Astrocyte (in vitro differentiated cells and primary cell): Measurements from ENCODE around the gene MB. TPM values are rescaled to one million over a fixed set of nuclear protein-coding genes. Genes with fewer than 3 reads are reported as not detected.

Source experiments
- DNase-seq: peaks from one replicate; pipeline ENCODE4 v3.0.0-alpha.2; 2010; ENCODE audit warnings: low read depth
- FAIRE-seq: peaks from 2 replicates; lab custom pipeline; 2011; peaks lifted over from hg19 to GRCh38; lab: Jason Lieb, UNC
- H2AFZ ChIP-seq: 2 replicates; pipeline ENCODE4 v1.6.0; 2012; ENCODE audit warnings: low read depth, low read length, inconsistent platforms
- H3K27ac ChIP-seq: 2 replicates; pipeline ENCODE4 v1.5.1; 2011; ENCODE audit warnings: low read depth, low read length, inconsistent platforms
- H3K27me3 ChIP-seq: 2 replicates; pipeline ENCODE4 v1.6.0; 2011; ENCODE audit warnings: low read length, inconsistent platforms; ENCODE audit not compliant: insufficient read depth
- H3K36me3 ChIP-seq: 2 replicates; pipeline ENCODE4 v1.5.1; 2011; ENCODE audit warnings: low read length, inconsistent platforms; ENCODE audit not compliant: insufficient read depth
- H3K4me1 ChIP-seq: 2 replicates; pipeline ENCODE4 v1.5.1; 2011; ENCODE audit warnings: low read length, inconsistent platforms; ENCODE audit not compliant: insufficient read depth
- H3K4me2 ChIP-seq: 2 replicates; pipeline ENCODE4 v1.6.0; 2012; ENCODE audit warnings: low read length, inconsistent platforms
- H3K4me3 ChIP-seq: 2 replicates; pipeline ENCODE4 v1.5.1; 2011; ENCODE audit warnings: low read depth, mild to moderate bottlenecking, low read length, inconsistent platforms; ENCODE audit not compliant: insufficient read depth
- H3K79me2 ChIP-seq: 2 replicates; pipeline ENCODE4 v1.6.0; 2012; ENCODE audit warnings: mild to moderate bottlenecking, low read length, inconsistent platforms; ENCODE audit not compliant: insufficient read depth
- H3K9ac ChIP-seq: 2 replicates; pipeline ENCODE4 v1.6.0; 2012; ENCODE audit warnings: mild to moderate bottlenecking, low read length, inconsistent platforms
- H3K9me3 ChIP-seq: 2 replicates; pipeline ENCODE4 v1.5.1; 2012; ENCODE audit warnings: low read depth, mild to moderate bottlenecking, low read length, inconsistent platforms; ENCODE audit not compliant: insufficient read depth
- H4K20me1 ChIP-seq: 2 replicates; pipeline ENCODE4 v1.6.0; 2012; ENCODE audit warnings: low read length, inconsistent platforms; ENCODE audit not compliant: insufficient read depth
- H3K27ac Mint-ChIP-seq: one replicate; pipeline ENCODE4 v1.8.0; 2021; ENCODE audit warnings: mild to moderate bottlenecking, mixed read lengths; ENCODE audit not compliant: unreplicated experiment
- H3K27me3 Mint-ChIP-seq: one replicate; pipeline ENCODE4 v1.8.0; 2021; ENCODE audit warnings: low read depth, mixed read lengths; ENCODE audit not compliant: unreplicated experiment
- H3K36me3 Mint-ChIP-seq: one replicate; pipeline ENCODE4 v1.8.0; 2021; ENCODE audit warnings: low read depth, mixed read lengths; ENCODE audit not compliant: unreplicated experiment
- H3K4me1 Mint-ChIP-seq: one replicate; pipeline ENCODE4 v1.8.0; 2021; ENCODE audit warnings: low read depth, mixed read lengths; ENCODE audit not compliant: unreplicated experiment
- H3K4me3 Mint-ChIP-seq: one replicate; pipeline ENCODE4 v1.8.0; 2021; ENCODE audit warnings: mild to moderate bottlenecking, moderate library complexity, mixed read lengths; ENCODE audit not compliant: unreplicated experiment
- H3K9me3 Mint-ChIP-seq: one replicate; pipeline ENCODE4 v1.8.0; 2021; ENCODE audit warnings: mild to moderate bottlenecking, mixed read lengths; ENCODE audit not compliant: unreplicated experiment
- EZH2 ChIP-seq: IDR thresholded peaks from 2 replicates; pipeline ENCODE4 v1.6.1; 2012; ENCODE audit warnings: mild to moderate bottlenecking, low read length, inconsistent platforms; ENCODE audit not compliant: insufficient read depth
- total RNA-seq: library from RNA; stranded (reverse); gene quantifications from 2 replicates; pipeline ENCODE4 v1.2.1, GENCODE V29; 2021
- TF ChIP-seq, protein P1 (sequence below): IDR thresholded peaks from 2 replicates; pipeline ENCODE4 v1.5.1; 2011; ENCODE audit warnings: low read depth, mild to moderate bottlenecking, inconsistent platforms, low read length, moderate library complexity; ENCODE audit not compliant: insufficient read depth

The MB gene
- total RNA-seq, 1 donor from 2014 or later: not detected

DNA sequence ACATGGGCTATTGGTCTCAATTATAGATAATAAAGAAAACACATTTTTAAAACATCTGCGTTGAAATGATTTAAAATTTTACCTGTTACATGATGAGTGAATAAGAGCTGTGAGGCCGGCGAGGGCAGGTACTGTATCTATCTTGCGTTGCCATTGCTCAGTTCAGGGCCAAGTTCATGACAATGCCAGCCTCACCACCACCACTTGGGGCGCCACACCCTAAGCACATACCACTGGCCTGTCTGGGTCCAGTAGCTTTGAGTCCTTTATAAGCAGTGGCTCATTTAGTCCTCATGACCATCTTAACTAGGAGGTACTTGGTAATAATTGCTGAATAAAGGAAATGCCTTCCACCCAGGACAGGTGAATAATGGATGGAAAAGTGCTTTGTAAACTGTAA lies 14.5 kb upstream of the MB start:
- no peaks in the 10 kb centered on the region for H3K9me3 ChIP-seq
- H3K27me3 ChIP-seq: no peaks in the 10 kb centered on the region
- Mint-ChIP-seq H3K27me3 (no peaks in the 10 kb centered on the region), H3K36me3 (no peaks in the 10 kb centered on the region), H3K9me3 (peaks cover 3% of the 10 kb centered on the region), H3K4me1 (peaks cover 18% of the 10 kb centered on the region), H3K4me3 (no peak overlapping the region), H3K27ac (no peak overlapping the region)
- TF ChIP-seq EZH2: no peak
- TF ChIP-seq, protein P1, sequence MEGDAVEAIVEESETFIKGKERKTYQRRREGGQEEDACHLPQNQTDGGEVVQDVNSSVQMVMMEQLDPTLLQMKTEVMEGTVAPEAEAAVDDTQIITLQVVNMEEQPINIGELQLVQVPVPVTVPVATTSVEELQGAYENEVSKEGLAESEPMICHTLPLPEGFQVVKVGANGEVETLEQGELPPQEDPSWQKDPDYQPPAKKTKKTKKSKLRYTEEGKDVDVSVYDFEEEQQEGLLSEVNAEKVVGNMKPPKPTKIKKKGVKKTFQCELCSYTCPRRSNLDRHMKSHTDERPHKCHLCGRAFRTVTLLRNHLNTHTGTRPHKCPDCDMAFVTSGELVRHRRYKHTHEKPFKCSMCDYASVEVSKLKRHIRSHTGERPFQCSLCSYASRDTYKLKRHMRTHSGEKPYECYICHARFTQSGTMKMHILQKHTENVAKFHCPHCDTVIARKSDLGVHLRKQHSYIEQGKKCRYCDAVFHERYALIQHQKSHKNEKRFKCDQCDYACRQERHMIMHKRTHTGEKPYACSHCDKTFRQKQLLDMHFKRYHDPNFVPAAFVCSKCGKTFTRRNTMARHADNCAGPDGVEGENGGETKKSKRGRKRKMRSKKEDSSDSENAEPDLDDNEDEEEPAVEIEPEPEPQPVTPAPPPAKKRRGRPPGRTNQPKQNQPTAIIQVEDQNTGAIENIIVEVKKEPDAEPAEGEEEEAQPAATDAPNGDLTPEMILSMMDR: peak; percentile 41
- H2AFZ ChIP-seq: no peak overlapping the region
- FAIRE-seq (no peak), DNase-seq (no peak)
- H4K20me1 ChIP-seq: no peaks in the 10 kb centered on the region
- H3K36me3 ChIP-seq: no peaks in the 10 kb centered on the region
- H3K79me2 ChIP-seq: no peaks in the 10 kb centered on the region
- H3K4me3 ChIP-seq: no peak overlapping the region
- H3K9ac ChIP-seq: no peak overlapping the region
- no peak overlapping the region for H3K4me2 ChIP-seq
- H3K27ac ChIP-seq: no peak overlapping the region
- H3K4me1 ChIP-seq: peaks cover 21% of the 10 kb centered on the region

- FAIRE-seq: no peak
These were observed 13.8 kb upstream of the MB start for GRCh38 chr22:35630891-35631290.

GRCh38 chr22:35630387-35630793 lies 13.3 kb upstream of the MB start:
- H3K4me2 ChIP-seq: no peak overlapping the region
- H3K4me3 ChIP-seq: no peak overlapping the region
- H3K9ac ChIP-seq: no peak overlapping the region
- peak overlapping the region; percentile 28 for H3K27ac Mint-ChIP-seq
- H3K4me3 Mint-ChIP-seq: no peak overlapping the region
- no peaks in the 10 kb centered on the region for H3K9me3 ChIP-seq
- FAIRE-seq (no peak), DNase-seq (peak; percentile 54)
- no peaks in the 10 kb centered on the region for H3K36me3 Mint-ChIP-seq
- H4K20me1 ChIP-seq: no peaks in the 10 kb centered on the region
- H3K36me3 ChIP-seq: no peaks in the 10 kb centered on the region
- H3K27me3 ChIP-seq: no peaks in the 10 kb centered on the region
- H3K79me2 ChIP-seq: no peaks in the 10 kb centered on the region
- no peaks in the 10 kb centered on the region for H3K27me3 Mint-ChIP-seq
- H2AFZ ChIP-seq: no peak overlapping the region
- H3K4me1 ChIP-seq: peaks cover 21% of the 10 kb centered on the region
- no peak for TF ChIP-seq EZH2
- TF ChIP-seq, protein P1: no peak
- peaks cover 18% of the 10 kb centered on the region for H3K4me1 Mint-ChIP-seq
- H3K9me3 Mint-ChIP-seq: peaks cover 3% of the 10 kb centered on the region
- H3K27ac ChIP-seq: no peak overlapping the region

More at GRCh38 chr22:35630891-35631290, 13.8 kb upstream of the MB start:
- Mint-ChIP-seq H3K27me3 (no peaks in the 10 kb centered on the region), H3K4me3 (no peak overlapping the region), H3K27ac (peak overlapping the region; percentile 28), H3K36me3 (no peaks in the 10 kb centered on the region), H3K4me1 (peaks cover 18% of the 10 kb centered on the region), H3K9me3 (peaks cover 3% of the 10 kb centered on the region)
- Histone ChIP-seq H3K4me2 (no peak overlapping the region), H3K79me2 (no peaks in the 10 kb centered on the region), H2AFZ (no peak overlapping the region), H3K27me3 (no peaks in the 10 kb centered on the region), H4K20me1 (no peaks in the 10 kb centered on the region), H3K4me1 (peaks cover 21% of the 10 kb centered on the region), H3K4me3 (no peak overlapping the region), H3K9me3 (no peaks in the 10 kb centered on the region), H3K9ac (no peak overlapping the region), H3K36me3 (no peaks in the 10 kb centered on the region), H3K27ac (no peak overlapping the region)
- DNase-seq: no peak
- no peak for TF ChIP-seq EZH2
- TF ChIP-seq, protein P1: no peak
